GM12878 (cell line): ENCODE data around the gene UBE2M. TPM values are rescaled to one million over a fixed set of nuclear protein-coding genes. Genes with fewer than 3 reads are reported as not detected.

Experiments
- ATAC-seq: fragments of 200-7000 bp; cut with Tn5 transposase; 3 replicates; pipeline ENCODE4 v1.9.1; 2020; ENCODE audit warnings: mild to moderate bottlenecking, moderate library complexity
- BruUV-seq: library from RNA; stranded (reverse); fragments of 400-500 nt; replicated peaks from 2 replicates; lab custom pipeline; 2021; lab: Mats Ljungman, UMichigan
- CTCF ChIA-PET: fragments of 300-600 bp; sonication (Branson Sonifier 250); formaldehyde crosslinking; extraction: SDS; loops from one replicate; lab custom pipeline; 2021; ENCODE audit warnings: inconsistent platforms; lab: Yijun Ruan, JAX
- POLR2A ChIA-PET: fragments of 350-600 bp; formaldehyde crosslinking; extraction: SDS; loops from one replicate; lab custom pipeline; 2021; ENCODE audit warnings: inconsistent platforms; lab: Charles Lee
- RAD21 ChIA-PET: fragments of 300-600 bp; sonication (Branson Sonifier 250); formaldehyde crosslinking; loops from one replicate; lab custom pipeline; 2023; ENCODE audit warnings: antibody characterized with exemption; ENCODE audit not compliant: unreplicated experiment; lab: Charles Lee
- SMC1A ChIA-PET: fragments of 300-600 bp; sonication (Branson Sonifier 250); formaldehyde crosslinking; loops from one replicate; lab custom pipeline; 2023; ENCODE audit not compliant: unreplicated experiment, uncharacterized antibody; lab: Charles Lee
- DNase-seq: peaks from one replicate; pipeline ENCODE4 v3.0.0-alpha.2; 2011; ENCODE audit warnings: low read depth, low spot score
- FAIRE-seq: peaks from 3 replicates; lab custom pipeline; 2011; peaks lifted over from hg19 to GRCh38; lab: Jason Lieb, UNC
- H2AFZ ChIP-seq: 2 replicates; pipeline ENCODE4 v1.6.0; 2011; ENCODE audit warnings: low read depth, low read length, control low read depth; ENCODE audit not compliant: control insufficient read depth
- H3K27ac ChIP-seq: 2 replicates; pipeline ENCODE4 v1.5.1; 2011; ENCODE audit warnings: control low read depth; ENCODE audit not compliant: control insufficient read depth, insufficient read depth
- H3K27me3 ChIP-seq, 2 experiments: replicated peaks in 1 of 2; 2 replicates each; pipeline versions ENCODE4 v1.6.0 to v1.6.1; 2011; ENCODE audit warnings: low read length in 1 of 2; ENCODE audit not compliant: control insufficient read depth in 2 of 2, insufficient read depth in 2 of 2
- H3K36me3 ChIP-seq, 2 experiments: 2 replicates each; pipeline ENCODE4 v1.5.1; 2011; ENCODE audit warnings: low read length in 1 of 2; ENCODE audit not compliant: control insufficient read depth in 2 of 2, insufficient read depth in 2 of 2
- H3K4me1 ChIP-seq: 2 replicates; pipeline ENCODE4 v1.6.1; 2011; ENCODE audit warnings: mild to moderate bottlenecking, low read length, moderate library complexity, mixed read lengths; ENCODE audit not compliant: control insufficient read depth, insufficient read depth
- H3K4me2 ChIP-seq: 2 replicates; pipeline ENCODE4 v1.6.0; 2011; ENCODE audit warnings: control low read depth; ENCODE audit not compliant: control insufficient read depth, insufficient read depth
- H3K4me3 ChIP-seq: fragments of 200-600 bp; sonication (generic); 2 replicates; pipeline ENCODE4 v1.5.1; 2016
- H3K79me2 ChIP-seq: 2 replicates; pipeline ENCODE4 v1.6.0; 2011; ENCODE audit warnings: low read length; ENCODE audit not compliant: control insufficient read depth, insufficient read depth
- H3K9ac ChIP-seq: 2 replicates; pipeline ENCODE4 v1.8.0; 2011; ENCODE audit warnings: low read length, control low read depth, mixed read lengths; ENCODE audit not compliant: control insufficient read depth, insufficient read depth
- H3K9me3 ChIP-seq: replicated peaks from 3 replicates; pipeline ENCODE4 v1.5.1; 2011; ENCODE audit warnings: mild to moderate bottlenecking, low read length; ENCODE audit not compliant: control insufficient read depth, insufficient read depth
- H4K20me1 ChIP-seq: 2 replicates; pipeline ENCODE4 v1.6.0; 2011; ENCODE audit not compliant: control insufficient read depth, insufficient read depth
- ASH2L ChIP-seq: fragments of 300-600, 200-600 bp; sonication (generic); IDR thresholded peaks from 2 replicates; pipeline ENCODE4 v1.6.1; 2017; ENCODE audit warnings: low read depth, mild to moderate bottlenecking, borderline replicate concordance
- DPF2 ChIP-seq: fragments of 450-650 bp; IDR thresholded peaks from 2 replicates; pipeline ENCODE4 v1.6.1; 2017; ENCODE audit warnings: mild to moderate bottlenecking
- EP300 ChIP-seq, 2 experiments: fragments of 150-350 bp in 1 of 2; IDR thresholded peaks; 2 replicates each; pipeline ENCODE4 v1.6.1; 2011 to 2012; ENCODE audit warnings: low read depth in 2 of 2, low read length in 2 of 2, borderline replicate concordance in 1 of 2, improper control_type of control experiment in 1 of 2, inconsistent platforms in 1 of 2; ENCODE audit not compliant: control insufficient read depth in 1 of 2
- GATAD2B ChIP-seq: fragments of 450-650 bp; conservative IDR thresholded peaks from 2 replicates; pipeline ENCODE4 v1.6.1; 2017; ENCODE audit warnings: low read depth, mild to moderate bottlenecking, moderate library complexity
- JUND ChIP-seq: IDR thresholded peaks from 2 replicates; pipeline ENCODE4 v1.6.1; 2012; ENCODE audit warnings: low read depth, mild to moderate bottlenecking, low read length, improper control_type of control experiment, moderate library complexity
- MEF2A ChIP-seq: IDR thresholded peaks from 2 replicates; pipeline ENCODE4 v1.6.1; 2011; ENCODE audit warnings: low read depth, mild to moderate bottlenecking, low read length, moderate library complexity; ENCODE audit not compliant: insufficient read depth
- MXI1 ChIP-seq: fragments of 150-350 bp; IDR thresholded peaks from 2 replicates; pipeline ENCODE4 v1.6.1; 2011; ENCODE audit warnings: low read depth, mild to moderate bottlenecking, inconsistent platforms, low read length, improper control_type of control experiment
- NFYA ChIP-seq: IDR thresholded peaks from 2 replicates; pipeline ENCODE4 v1.6.1; 2011; ENCODE audit warnings: low read depth, mild to moderate bottlenecking, low read length, improper control_type of control experiment, borderline replicate concordance
- PAX5 ChIP-seq: IDR thresholded peaks from 2 replicates; pipeline ENCODE4 v1.6.1; 2011; ENCODE audit warnings: low read depth, low read length, borderline replicate concordance
- PML ChIP-seq: IDR thresholded peaks from 2 replicates; pipeline ENCODE4 v1.6.1; 2012; ENCODE audit warnings: low read length, inconsistent platforms
- RAD21 ChIP-seq: IDR thresholded peaks from 2 replicates; pipeline ENCODE4 v1.6.1; 2011; ENCODE audit warnings: mild to moderate bottlenecking, low read depth, low read length, moderate library complexity; ENCODE audit not compliant: insufficient read depth
- RB1 ChIP-seq: fragments of 450-650 bp; formaldehyde crosslinking; IDR thresholded peaks from 2 replicates; pipeline ENCODE4 v1.6.1; 2017; ENCODE audit warnings: mild to moderate bottlenecking, borderline replicate concordance
- SMAD1 ChIP-seq: fragments of 450-650 bp; IDR thresholded peaks from 2 replicates; pipeline ENCODE4 v1.6.1; 2018; ENCODE audit warnings: mild to moderate bottlenecking, low read depth; ENCODE audit not compliant: partially characterized antibody
- SMARCA5 ChIP-seq: fragments of 450-650 bp; IDR thresholded peaks from 2 replicates; pipeline ENCODE4 v1.6.1; 2017; ENCODE audit warnings: mild to moderate bottlenecking
- STAT1 ChIP-seq: fragments of 450-650 bp; conservative IDR thresholded peaks from 2 replicates; pipeline ENCODE4 v1.6.1; 2014; ENCODE audit warnings: antibody characterized with exemption, mild to moderate bottlenecking
- WGBS: methylation state at CpG from one replicate; pipeline ENCODE4 v1.1.6; 2016; ENCODE audit warnings: low lambda C conversion rate; ENCODE audit not compliant: insufficient replicate concordance, insufficient coverage; ENCODE audit errors: missing lambda C conversion rate; 5-methylcytosine and 5-hydroxymethylcytosine counted together
- in situ Hi-C: fragments of 300-500 bp; cut with MboI; formaldehyde crosslinking; loops from 9 replicates; pipeline ENCODE4 v1.14.3; 2018; ENCODE audit warnings: mixed read lengths
- intact Hi-C: fragments of 100-400 bp; cut with micrococcal nuclease; formaldehyde crosslinking; loops from one replicate; pipeline ENCODE4 v1.14.2; 2022; ENCODE audit not compliant: unreplicated experiment
- polyA plus RNA-seq, 11 experiments: library from polyadenylated mRNA; depleted of rRNA in 4 of 11; unstranded in 6 of 11; stranded (reverse) in 5 of 11; fragments of >200 nt; fragmentation: Nextera tagmentation in 4 of 11; fragmentation: Illumina TruSeq in 1 of 11; extraction: Ambion mirVana in 4 of 11; extraction: Trizol in 1 of 11; gene quantifications; 1 replicate in 1 of 11; 2 replicates in 10 of 11; pipeline versions ENCODE4 v1.2.1 to v1.2.3, GENCODE V29; 2011 to 2016; ENCODE audit warnings: inconsistent platforms in 2 of 11, missing spikeins in 2 of 11, low read depth in 1 of 11
- total RNA-seq, 4 experiments: library from RNA; depleted of rRNA in 3 of 4; stranded (reverse); fragments of >200 nt in 3 of 4; fragmentation: Illumina TruSeq in 1 of 4; extraction: Trizol in 1 of 4; gene quantifications; 2 replicates each; pipeline versions ENCODE4 v1.2.1 to v1.2.3, GENCODE V29; 2013 to 2021
- TF ChIP-seq, protein P1 (sequence below): fragments of 450-650 bp; IDR thresholded peaks from 2 replicates; pipeline ENCODE4 v1.6.1; 2017; ENCODE audit warnings: mild to moderate bottlenecking
- TF ChIP-seq, protein P2 (sequence below): fragments of 450-650 bp; formaldehyde crosslinking; IDR thresholded peaks from 2 replicates; pipeline ENCODE4 v1.5.0; 2022; ENCODE audit warnings: mild to moderate bottlenecking, missing genetic modification characterization

Gene UBE2M
- total and polyA plus RNA-seq, 10 of the 15 experiments (the other 5 are each of a cell fraction or from before 2014, with no cell fraction given): 1.4 to 105 (median 73.9) TPM

DNA sequence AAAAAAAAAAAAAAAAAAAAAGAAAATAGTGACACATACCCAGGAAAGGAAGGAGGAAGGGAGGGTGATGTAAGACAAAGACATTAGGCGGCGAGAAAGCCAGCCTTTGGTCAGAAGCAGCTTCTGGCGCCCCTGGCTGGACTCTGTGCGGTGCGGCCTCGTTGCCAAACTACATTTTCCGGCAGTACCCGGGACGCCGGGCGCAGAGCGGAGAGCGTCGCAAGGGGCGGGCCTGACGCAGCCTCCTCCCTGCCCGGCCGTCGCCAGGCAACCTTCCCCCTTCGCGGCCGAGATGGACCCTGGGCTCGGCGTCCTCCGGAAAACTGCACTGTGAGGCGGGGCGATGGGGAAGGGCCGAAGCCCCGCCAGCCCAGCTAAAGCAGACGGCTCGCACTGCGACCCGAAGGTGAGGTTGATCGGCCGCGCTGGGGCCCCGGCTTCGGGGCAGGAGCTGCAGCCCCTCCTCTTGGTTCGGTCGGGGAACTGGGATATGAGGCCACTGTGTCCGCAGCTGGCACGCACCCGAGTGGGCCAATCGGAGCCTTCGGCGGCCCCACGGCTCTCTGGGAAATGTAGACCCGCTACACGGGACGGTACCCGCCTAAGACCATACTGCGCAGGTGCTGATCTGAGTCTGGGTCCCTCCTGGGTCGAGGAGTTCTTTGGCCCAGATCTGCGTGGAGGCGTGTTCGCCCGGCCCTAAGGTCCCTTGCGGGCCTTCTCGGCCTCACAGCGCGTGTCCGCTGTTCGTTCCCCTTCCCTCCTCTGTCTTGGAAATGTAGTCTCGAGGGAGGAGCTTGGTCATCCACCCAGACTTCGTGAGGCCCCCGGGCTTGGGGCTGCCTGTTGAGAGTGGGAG is 17.0 kb upstream of the UBE2M start:
- ATAC-seq (peak; percentile 78), DNase-seq (peak; percentile 58), FAIRE-seq (peak; percentile 84)
- H3K4me3 ChIP-seq: peak overlapping the region; percentile 99
- H3K9ac ChIP-seq: peak overlapping the region; percentile 91
- CTCF ChIA-PET: interaction anchor here (1.0 to 2.0 kb wide), 7 partner anchors 11 to 55 kb away, joined by 3 to 23 read pairs (median 4); partner anchors contain the start of genes TRIM28 and ZBTB45
- no peaks in the 10 kb centered on the region for H3K9me3 ChIP-seq
- H3K4me1 ChIP-seq: peaks cover 25% of the 10 kb centered on the region
- H3K4me2 ChIP-seq: peak overlapping the region; percentile 94
- H3K79me2 ChIP-seq: peaks cover 8% of the 10 kb centered on the region
- H3K27me3 ChIP-seq: no peaks in the 10 kb centered on the region
- 1% methylated on average over 59 of the region's 66 CpGs for WGBS
- no peaks in the 10 kb centered on the region for H4K20me1 ChIP-seq
- TSS peak; percentile 84 for BruUV-seq
- RAD21 ChIA-PET: interaction anchor here (0.6 to 2.9 kb wide), 9 partner anchors 8 to 848 kb away, joined by 3 to 24 read pairs (median 3); partner anchors contain the start of genes CHMP2A, TRIM28, ZBTB45 and ZNF671
- intact Hi-C loops: no loop called here
- H3K27ac ChIP-seq: peak overlapping the region; percentile 89
- in situ Hi-C loops: no loop called here
- POLR2A ChIA-PET: interaction anchor here (0.7 to 2.9 kb wide), 12 partner anchors 9 to 762 kb away, joined by 3 to 21 read pairs (median 6); partner anchors contain the start of genes CHMP2A, TRIM28 and ZBTB45
- H2AFZ ChIP-seq: peak overlapping the region; percentile 97
- H3K36me3 ChIP-seq: peaks cover 0 to 2% of the 10 kb centered on the region in 2 experiments; a peak in 2 of 4 replicates
- SMC1A ChIA-PET: interaction anchor here (1.3 to 3.3 kb wide), 5 partner anchors 18 to 61 kb away, joined by 3 to 15 read pairs (median 7); partner anchors contain the start of genes CHMP2A, TRIM28 and ZBTB45
- TF ChIP-seq PAX5 (no peak; the same call in 1 of the 2 replicates), PML (no peak), SMARCA5 (peak; percentile 67; the same call in 1 of the 2 replicates), RAD21 (peak; percentile 19; the same call in 1 of the 2 replicates), NFYA (no peak), ASH2L (no peak), JUND (no peak), DPF2 (peak; percentile 62; the same call in 1 of the 2 replicates), SMAD1 (no peak), RB1 (0 out of 2 replicates have a peak, but pooled peaks have one; percentile 66), MXI1 (no peak; the same call in 1 of the 2 replicates), EP300 (IDR thresholded peaks at IDR 0.05; ENCODE audit: borderline replicate concordance in 1 of 2, control insufficient read depth in 1 of 2, low read depth in 2 of 2, low read length in 2 of 2) (no peak), MEF2A (no peak), GATAD2B (peak; percentile 83), STAT1 (0 out of 2 replicates have a peak, but pooled peaks have one; percentile 22)
- TF ChIP-seq, protein P1, sequence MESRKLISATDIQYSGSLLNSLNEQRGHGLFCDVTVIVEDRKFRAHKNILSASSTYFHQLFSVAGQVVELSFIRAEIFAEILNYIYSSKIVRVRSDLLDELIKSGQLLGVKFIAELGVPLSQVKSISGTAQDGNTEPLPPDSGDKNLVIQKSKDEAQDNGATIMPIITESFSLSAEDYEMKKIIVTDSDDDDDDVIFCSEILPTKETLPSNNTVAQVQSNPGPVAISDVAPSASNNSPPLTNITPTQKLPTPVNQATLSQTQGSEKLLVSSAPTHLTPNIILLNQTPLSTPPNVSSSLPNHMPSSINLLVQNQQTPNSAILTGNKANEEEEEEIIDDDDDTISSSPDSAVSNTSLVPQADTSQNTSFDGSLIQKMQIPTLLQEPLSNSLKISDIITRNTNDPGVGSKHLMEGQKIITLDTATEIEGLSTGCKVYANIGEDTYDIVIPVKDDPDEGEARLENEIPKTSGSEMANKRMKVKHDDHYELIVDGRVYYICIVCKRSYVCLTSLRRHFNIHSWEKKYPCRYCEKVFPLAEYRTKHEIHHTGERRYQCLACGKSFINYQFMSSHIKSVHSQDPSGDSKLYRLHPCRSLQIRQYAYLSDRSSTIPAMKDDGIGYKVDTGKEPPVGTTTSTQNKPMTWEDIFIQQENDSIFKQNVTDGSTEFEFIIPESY: no peak
- TF ChIP-seq, protein P2, sequence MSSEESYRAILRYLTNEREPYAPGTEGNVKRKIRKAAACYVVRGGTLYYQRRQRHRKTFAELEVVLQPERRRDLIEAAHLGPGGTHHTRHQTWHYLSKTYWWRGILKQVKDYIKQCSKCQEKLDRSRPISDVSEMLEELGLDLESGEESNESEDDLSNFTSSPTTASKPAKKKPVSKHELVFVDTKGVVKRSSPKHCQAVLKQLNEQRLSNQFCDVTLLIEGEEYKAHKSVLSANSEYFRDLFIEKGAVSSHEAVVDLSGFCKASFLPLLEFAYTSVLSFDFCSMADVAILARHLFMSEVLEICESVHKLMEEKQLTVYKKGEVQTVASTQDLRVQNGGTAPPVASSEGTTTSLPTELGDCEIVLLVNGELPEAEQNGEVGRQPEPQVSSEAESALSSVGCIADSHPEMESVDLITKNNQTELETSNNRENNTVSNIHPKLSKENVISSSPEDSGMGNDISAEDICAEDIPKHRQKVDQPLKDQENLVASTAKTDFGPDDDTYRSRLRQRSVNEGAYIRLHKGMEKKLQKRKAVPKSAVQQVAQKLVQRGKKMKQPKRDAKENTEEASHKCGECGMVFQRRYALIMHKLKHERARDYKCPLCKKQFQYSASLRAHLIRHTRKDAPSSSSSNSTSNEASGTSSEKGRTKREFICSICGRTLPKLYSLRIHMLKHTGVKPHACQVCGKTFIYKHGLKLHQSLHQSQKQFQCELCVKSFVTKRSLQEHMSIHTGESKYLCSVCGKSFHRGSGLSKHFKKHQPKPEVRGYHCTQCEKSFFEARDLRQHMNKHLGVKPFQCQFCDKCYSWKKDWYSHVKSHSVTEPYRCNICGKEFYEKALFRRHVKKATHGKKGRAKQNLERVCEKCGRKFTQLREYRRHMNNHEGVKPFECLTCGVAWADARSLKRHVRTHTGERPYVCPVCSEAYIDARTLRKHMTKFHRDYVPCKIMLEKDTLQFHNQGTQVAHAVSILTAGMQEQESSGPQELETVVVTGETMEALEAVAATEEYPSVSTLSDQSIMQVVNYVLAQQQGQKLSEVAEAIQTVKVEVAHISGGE (CRISPR knock-in tag): no peak
